ENCODE data around the gene STYXL1. TPM values are rescaled to one million over a fixed set of nuclear protein-coding genes. Genes with fewer than 3 reads are reported as not detected.

The STYXL1 gene
- total RNA-seq, 1 donor from 2014 or later = 9.7 TPM

- no peak for DNase-seq (ENCODE audit: low spot score)
These were observed 66.1 kb downstream of the STYXL1 start for GRCh38 chr7:75981453-75982305.

GRCh38 chr7:75981203-75981452 is 66.7 kb downstream of the STYXL1 start:
- no peak for DNase-seq (ENCODE audit: low spot score)

GRCh38 chr7:75980430-75981202 is 67.2 kb downstream of the STYXL1 start:
- no peak for DNase-seq (ENCODE audit: low spot score)

- no peak for DNase-seq (ENCODE audit: low spot score)
These were observed 67.9 kb downstream of the STYXL1 start for GRCh38 chr7:75979759-75980429.

- DNase-seq (ENCODE audit: low spot score) = no peak
These were observed 70.1 kb downstream of the STYXL1 start for GRCh38 chr7:75977743-75978142.

- DNase-seq (ENCODE audit: low spot score) = peak; percentile 91
These were observed 75.6 kb downstream of the STYXL1 start for GRCh38 chr7:75971961-75972763.

- no peak for DNase-seq (ENCODE audit: low spot score)
These were observed 76.4 kb downstream of the STYXL1 start for GRCh38 chr7:75971309-75971960.

- no peak for DNase-seq (ENCODE audit: low spot score)
These were observed 77.9 kb downstream of the STYXL1 start for GRCh38 chr7:75969704-75970498.

- DNase-seq (ENCODE audit: low spot score) = no peak
These were observed 78.6 kb downstream of the STYXL1 start for GRCh38 chr7:75969182-75969581.

GRCh38 chr7:75968561-75969001 is 79.2 kb downstream of the STYXL1 start:
- DNase-seq (ENCODE audit: low spot score) = no peak

- DNase-seq (ENCODE audit: low spot score) = no peak
These were observed 79.8 kb downstream of the STYXL1 start for GRCh38 chr7:75968012-75968411.

GRCh38 chr7:75967487-75967997 is 80.3 kb downstream of the STYXL1 start:
- DNase-seq (ENCODE audit: low spot score) = no peak

GRCh38 chr7:75967055-75967454 is 80.7 kb downstream of the STYXL1 start:
- DNase-seq (ENCODE audit: low spot score) = no peak

- no peak for DNase-seq (ENCODE audit: low spot score)
These were observed 81.4 kb downstream of the STYXL1 start for GRCh38 chr7:75966190-75966961.

GRCh38 chr7:75965617-75966016 is 82.2 kb downstream of the STYXL1 start:
- DNase-seq (ENCODE audit: low spot score) = no peak

GRCh38 chr7:75963381-75963995 is 84.3 kb downstream of the STYXL1 start:
- no peak for DNase-seq (ENCODE audit: low spot score)

- no peak for DNase-seq (ENCODE audit: low spot score)
These were observed 85.0 kb downstream of the STYXL1 start for GRCh38 chr7:75962607-75963380.

GRCh38 chr7:75961218-75961617 is 86.6 kb downstream of the STYXL1 start:
- no peak for DNase-seq (ENCODE audit: low spot score)
